Esophagus muscularis mucosa (tissue), 4 donors: ENCODE measurements around the gene RCC2. TPM values are rescaled to one million over a fixed set of nuclear protein-coding genes. Genes with fewer than 3 reads are reported as not detected.

ENCODE experiments used
- DNase-seq: peaks from one replicate; pipeline ENCODE4 v3.0.0-alpha.2; 2017; ENCODE audit errors: extremely low spot score
- H3K27ac ChIP-seq, 4 donors: fragments of 200-600 bp; sonication (generic); replicated peaks in 1 of 4; 1 replicate in 3 of 4; 2 replicates in 1 of 4; pipeline ENCODE4 v1.5.1; 2016 to 2019; ENCODE audit warnings: mild to moderate bottlenecking in 1 of 4
- H3K27me3 ChIP-seq, 4 donors: fragments of 200-600 bp; sonication (generic); one replicate each; pipeline versions ENCODE4 v1.5.1 to v1.6.0; 2016 to 2019
- H3K36me3 ChIP-seq, 4 donors: fragments of 200-600 bp; sonication (generic); one replicate each; pipeline ENCODE4 v1.5.1; 2016 to 2019
- H3K4me1 ChIP-seq, 4 donors: fragments of 200-600 bp; sonication (generic); one replicate each; pipeline ENCODE4 v1.5.1; 2016 to 2019
- H3K4me3 ChIP-seq, 4 donors: fragments of 200-600 bp; sonication (generic); 1 replicate in 2 of 4; 2 replicates in 2 of 4; pipeline ENCODE4 v1.5.1; 2016 to 2019; ENCODE audit warnings: mild to moderate bottlenecking in 4 of 4, moderate library complexity in 1 of 4
- H3K9me3 ChIP-seq, 4 donors: fragments of 200-600 bp; sonication (generic); 1 replicate in 3 of 4; 2 replicates in 1 of 4; pipeline ENCODE4 v1.5.1; 2016 to 2019
- CTCF ChIP-seq, 3 experiments: fragments of 200-600 bp in 2 of 3; fragments of 450-650 bp in 1 of 3; sonication (generic) in 2 of 3; IDR thresholded peaks; one replicate each; pipeline ENCODE4 v1.5.1; 2017 to 2019; ENCODE audit warnings: antibody characterized with exemption in 3 of 3, mild to moderate bottlenecking in 2 of 3, moderate library complexity in 1 of 3
- EP300 ChIP-seq: sonication (generic); formaldehyde crosslinking; IDR thresholded peaks from one replicate; pipeline ENCODE4 v1.6.1; 2017; ENCODE audit warnings: antibody characterized with exemption
- POLR2A ChIP-seq: fragments of 450-650 bp; IDR thresholded peaks from one replicate; pipeline ENCODE4 v1.6.1; 2017; ENCODE audit warnings: antibody characterized with exemption, moderate library complexity, mild to moderate bottlenecking, low read depth
- POLR2AphosphoS5 ChIP-seq, 2 donors: sonication (generic); formaldehyde crosslinking; IDR thresholded peaks; one replicate each; pipeline ENCODE4 v1.6.1; 2017; ENCODE audit warnings: antibody characterized with exemption in 2 of 2
- WGBS: methylation state at CpG from one replicate; pipeline ENCODE4 v1.1.5; 2018; 5-methylcytosine and 5-hydroxymethylcytosine counted together
- intact Hi-C: fragments of 100-400 bp; cut with DNase I; formaldehyde crosslinking; loops from one replicate; pipeline ENCODE4 v1.15.1; 2023
- total RNA-seq, 4 donors: library from RNA; depleted of rRNA; stranded (reverse); fragments of >200 nt; gene quantifications; one replicate each; pipeline versions ENCODE4 v1.1.0 to v1.2.1, GENCODE V29; 2016

RCC2 gene
- total RNA-seq, 4 donors from 2014 or later: 12.0 to 22.6 (median 20.5) TPM

GRCh38 chr1:17420391-17420918 is 19.0 kb downstream of the RCC2 start:
- WGBS: 80% methylated on average over 6 of the region's 6 CpGs
- Histone ChIP-seq H3K4me3 (no peak overlapping the region), H3K27ac (no peak overlapping the region), H3K4me1 (peaks cover 4 to 32% (median 26%) of the 10 kb centered on the region in 4 donors), H3K36me3 (peaks cover 21 to 94% (median 85%) of the 10 kb centered on the region in 4 donors), H3K27me3 (no peaks in the 10 kb centered on the region), H3K9me3 (no peaks in the 10 kb centered on the region)
- intact Hi-C loops: loop anchor here (5.0 kb wide), 1 partner anchor 72 kb away; no protein-coding TSS in a partner anchor
- TF ChIP-seq POLR2A (no peak), CTCF (IDR thresholded peaks at IDR 0.05) (no peak), EP300 (no peak), POLR2AphosphoS5 (IDR thresholded peaks at IDR 0.05) (no peak)
- DNase-seq: no peak

GRCh38 chr1:17419626-17420328 is 19.7 kb downstream of the RCC2 start:
- Histone ChIP-seq H3K27ac (peak overlapping the region in 1 of 4 donors; percentile 47), H3K4me3 (no peak overlapping the region), H3K27me3 (no peaks in the 10 kb centered on the region), H3K36me3 (peaks cover 27 to 94% (median 85%) of the 10 kb centered on the region in 4 donors), H3K9me3 (no peaks in the 10 kb centered on the region), H3K4me1 (peaks cover 4 to 28% (median 24%) of the 10 kb centered on the region in 4 donors)
- whole genome bisulfite sequencing: 40% methylated on average over 36 of the region's 42 CpGs
- no peak for TF ChIP-seq POLR2A
- TF ChIP-seq CTCF (IDR thresholded peaks at IDR 0.05): peak; percentile 99 to 100 (median 99)
- peak in 1 of 2 donors; percentile 64 for TF ChIP-seq POLR2AphosphoS5 (IDR thresholded peaks at IDR 0.05)
- no peak for TF ChIP-seq EP300
- intact Hi-C loops: loop anchor here (2.0 to 5.0 kb wide), 2 partner anchors 21 to 73 kb away; no protein-coding TSS in a partner anchor
- no peak for DNase-seq

GRCh38 chr1:17416389-17416788 is 23.1 kb downstream of the RCC2 start:
- Histone ChIP-seq H3K27me3 (no peaks in the 10 kb centered on the region), H3K4me3 (no peak overlapping the region), H3K4me1 (peaks cover 0 to 9% (median 8%) of the 10 kb centered on the region in 4 donors), H3K9me3 (no peaks in the 10 kb centered on the region), H3K36me3 (peaks cover 49 to 96% (median 91%) of the 10 kb centered on the region in 4 donors), H3K27ac (no peak overlapping the region)
- DNase-seq: no peak
- WGBS: 93% methylated on average over 20 of the region's 20 CpGs
- TF ChIP-seq POLR2AphosphoS5 (IDR thresholded peaks at IDR 0.05): no peak
- no peak for TF ChIP-seq CTCF (IDR thresholded peaks at IDR 0.05)
- no peak for TF ChIP-seq POLR2A
- no peak for TF ChIP-seq EP300
- intact Hi-C loops: no loop called here

GRCh38 chr1:17414022-17414421 is 25.5 kb downstream of the RCC2 start:
- no peak for DNase-seq
- H3K36me3 ChIP-seq: peaks cover 60 to 100% (median 98%) of the 10 kb centered on the region in 4 donors
- TF ChIP-seq POLR2AphosphoS5 (IDR thresholded peaks at IDR 0.05) (no peak), EP300 (no peak), POLR2A (no peak), CTCF (IDR thresholded peaks at IDR 0.05) (no peak)
- no peaks in the 10 kb centered on the region for H3K27me3 ChIP-seq
- WGBS: 97% methylated on average over 2 of the region's 2 CpGs
- no peak overlapping the region for H3K4me3 ChIP-seq
- H3K4me1 ChIP-seq: no peaks in the 10 kb centered on the region
- intact Hi-C loops: no loop called here
- H3K9me3 ChIP-seq: no peaks in the 10 kb centered on the region
- no peak overlapping the region for H3K27ac ChIP-seq
